Keratinocyte (primary cell): ENCODE results near the gene UCKL1.

Experiments used
- EZH2 ChIP-seq: IDR thresholded peaks from one replicate; pipeline ENCODE4 v1.6.1; 2012; ENCODE audit warnings: inconsistent platforms, mild to moderate bottlenecking, low read length, moderate library complexity
- TF ChIP-seq, protein P1 (sequence below), 3 experiments: IDR thresholded peaks in 1 of 3; conservative IDR thresholded peaks in 1 of 3; optimal IDR thresholded peaks in 1 of 3; 2 replicates in 2 of 3; 3 replicates in 1 of 3; pipeline versions ENCODE3 to v1.5.1; 2011; ENCODE audit warnings: low read length in 3 of 3, mild to moderate bottlenecking in 3 of 3, moderate library complexity in 2 of 3, control low read depth in 1 of 3, inconsistent platforms in 1 of 3; ENCODE audit not compliant: insufficient read depth in 2 of 3; ENCODE audit errors: extremely low read depth in 1 of 3

DNA sequence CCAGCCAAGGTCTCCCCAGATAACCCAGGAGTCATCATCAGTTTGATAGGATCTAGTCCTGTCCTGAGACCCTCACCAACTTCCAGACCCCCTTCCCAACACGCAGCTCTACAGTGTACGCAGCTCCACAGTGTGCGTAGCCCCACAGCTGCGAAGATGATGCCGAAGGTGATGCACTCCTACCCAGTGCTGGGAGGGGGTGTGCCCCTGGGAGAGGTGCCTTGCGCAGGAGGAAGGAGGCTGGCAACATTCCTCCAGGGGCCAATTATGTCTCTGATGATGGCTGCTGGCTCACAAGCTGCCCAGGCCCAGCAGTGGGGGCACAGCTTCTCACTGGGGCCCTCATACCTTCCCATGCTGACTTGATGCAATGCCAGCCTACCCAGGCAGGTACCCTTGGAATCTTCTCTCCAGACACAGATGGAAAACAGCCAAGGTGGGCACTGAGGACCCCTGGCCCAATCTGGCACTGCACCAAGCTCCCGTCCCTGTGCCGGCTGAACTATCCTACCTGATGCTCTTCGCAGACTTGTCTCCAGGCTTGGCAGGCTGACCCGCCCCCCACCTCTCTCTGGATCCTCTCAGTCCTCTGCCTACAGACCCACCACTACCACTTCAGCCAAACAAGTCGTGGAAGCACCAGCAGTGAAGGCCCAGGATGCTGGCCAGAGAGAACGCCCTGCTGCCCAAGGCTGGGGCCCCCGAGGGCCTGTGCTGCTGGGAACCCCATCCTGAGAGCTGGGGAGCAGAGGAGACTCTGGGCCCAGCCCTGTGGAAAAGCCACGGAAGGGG lies 12.1 kb upstream of the UCKL1 start:
- TF ChIP-seq, protein P1, sequence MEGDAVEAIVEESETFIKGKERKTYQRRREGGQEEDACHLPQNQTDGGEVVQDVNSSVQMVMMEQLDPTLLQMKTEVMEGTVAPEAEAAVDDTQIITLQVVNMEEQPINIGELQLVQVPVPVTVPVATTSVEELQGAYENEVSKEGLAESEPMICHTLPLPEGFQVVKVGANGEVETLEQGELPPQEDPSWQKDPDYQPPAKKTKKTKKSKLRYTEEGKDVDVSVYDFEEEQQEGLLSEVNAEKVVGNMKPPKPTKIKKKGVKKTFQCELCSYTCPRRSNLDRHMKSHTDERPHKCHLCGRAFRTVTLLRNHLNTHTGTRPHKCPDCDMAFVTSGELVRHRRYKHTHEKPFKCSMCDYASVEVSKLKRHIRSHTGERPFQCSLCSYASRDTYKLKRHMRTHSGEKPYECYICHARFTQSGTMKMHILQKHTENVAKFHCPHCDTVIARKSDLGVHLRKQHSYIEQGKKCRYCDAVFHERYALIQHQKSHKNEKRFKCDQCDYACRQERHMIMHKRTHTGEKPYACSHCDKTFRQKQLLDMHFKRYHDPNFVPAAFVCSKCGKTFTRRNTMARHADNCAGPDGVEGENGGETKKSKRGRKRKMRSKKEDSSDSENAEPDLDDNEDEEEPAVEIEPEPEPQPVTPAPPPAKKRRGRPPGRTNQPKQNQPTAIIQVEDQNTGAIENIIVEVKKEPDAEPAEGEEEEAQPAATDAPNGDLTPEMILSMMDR (optimal IDR thresholded peaks at IDR 0.05 in 1 of 3, IDR thresholded peaks at IDR 0.05 in 1 of 3, conservative IDR thresholded peaks at IDR 0.05 in 1 of 3; ENCODE audit: extremely low read depth in 1 of 3, insufficient read depth in 2 of 3, low read length in 3 of 3): no peak
- no peak for TF ChIP-seq EZH2
